Activated CD4-positive, alpha-beta T cell treated with anti-CD3 and anti-CD28 coated beads, Interleukin-2, amount 10 ng/mL, durations not matched to agents 7 days and 5 days (primary cell): Measurements from ENCODE around the gene CNTN4. TPM values are rescaled to one million over a fixed set of nuclear protein-coding genes. Genes with fewer than 3 reads are reported as not detected.

ENCODE experiments used
- CTCF ChIA-PET: fragments of 350-600 bp; sonication (Branson Sonifier 250); formaldehyde crosslinking; loops from one replicate; lab custom pipeline; 2021; ENCODE audit warnings: antibody characterized with exemption; lab: Charles Lee
- POLR2A ChIA-PET: fragments of 350-600 bp; sonication (Branson Sonifier 250); formaldehyde crosslinking; loops from one replicate; lab custom pipeline; 2021; ENCODE audit warnings: antibody characterized with exemption; lab: Charles Lee
- DNase-seq: peaks from one replicate; pipeline ENCODE4 v3.0.0-alpha.2; 2020
- H3K27ac Mint-ChIP-seq: one replicate; pipeline ENCODE4 v1.8.0; 2021; ENCODE audit warnings: mild to moderate bottlenecking, moderate library complexity, mixed read lengths
- H3K27me3 Mint-ChIP-seq: one replicate; pipeline ENCODE4 v1.8.0; 2021; ENCODE audit warnings: mixed read lengths
- H3K36me3 Mint-ChIP-seq: one replicate; pipeline ENCODE4 v1.8.0; 2021; ENCODE audit warnings: low read depth, mixed read lengths
- H3K4me1 Mint-ChIP-seq: one replicate; pipeline ENCODE4 v1.8.0; 2021; ENCODE audit warnings: mixed read lengths
- H3K4me3 Mint-ChIP-seq: one replicate; pipeline ENCODE4 v1.8.0; 2021; ENCODE audit warnings: mild to moderate bottlenecking, moderate library complexity, mixed read lengths
- H3K9me3 Mint-ChIP-seq: one replicate; pipeline ENCODE4 v1.8.0; 2021; ENCODE audit warnings: mixed read lengths
- total RNA-seq, 2 experiments: library from RNA; stranded (reverse); gene quantifications; one replicate each; pipeline ENCODE4 v1.2.3, GENCODE V29; 2021

The CNTN4 gene
- total RNA-seq, 2 experiments from 2014 or later: not detected

- no peak overlapping the region for H3K27ac Mint-ChIP-seq
- H3K36me3 Mint-ChIP-seq: no peaks in the 10 kb centered on the region
- no peak overlapping the region for H3K4me3 Mint-ChIP-seq
- no peaks in the 10 kb centered on the region for H3K4me1 Mint-ChIP-seq
- no peak for DNase-seq
- POLR2A ChIA-PET: no interaction called here
- H3K9me3 Mint-ChIP-seq: no peaks in the 10 kb centered on the region
- H3K27me3 Mint-ChIP-seq: no peaks in the 10 kb centered on the region
- CTCF ChIA-PET: no interaction called here
Observed at GRCh38 chr3:2628117-2628516, 529.5 kb downstream of the CNTN4 start.

DNA sequence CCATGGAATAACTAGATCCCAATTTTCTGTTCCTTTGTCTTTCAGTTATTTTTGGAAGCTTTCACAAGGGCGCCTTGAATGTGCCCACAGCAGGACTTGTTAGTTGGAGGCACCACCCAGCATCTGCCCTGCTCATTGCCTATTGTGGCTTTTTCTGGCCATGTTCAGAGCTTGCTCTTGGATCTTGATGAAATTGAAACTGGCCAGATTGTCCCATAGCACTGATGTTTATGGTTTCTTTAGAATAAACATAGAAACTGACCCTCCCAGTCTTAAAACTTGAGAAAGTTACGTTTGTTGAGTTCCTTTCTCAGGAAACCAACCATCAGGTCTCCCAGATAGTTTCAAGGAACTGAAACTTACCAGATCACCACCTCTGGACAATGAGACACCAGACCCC, 536.8 kb downstream of the CNTN4 start:
- ChIA-PET CTCF (no interaction called here), POLR2A (no interaction called here)
- Mint-ChIP-seq H3K27ac (no peak overlapping the region), H3K9me3 (no peaks in the 10 kb centered on the region), H3K36me3 (no peaks in the 10 kb centered on the region), H3K4me1 (no peaks in the 10 kb centered on the region), H3K4me3 (no peak overlapping the region), H3K27me3 (no peaks in the 10 kb centered on the region)
- no peak for DNase-seq

DNA sequence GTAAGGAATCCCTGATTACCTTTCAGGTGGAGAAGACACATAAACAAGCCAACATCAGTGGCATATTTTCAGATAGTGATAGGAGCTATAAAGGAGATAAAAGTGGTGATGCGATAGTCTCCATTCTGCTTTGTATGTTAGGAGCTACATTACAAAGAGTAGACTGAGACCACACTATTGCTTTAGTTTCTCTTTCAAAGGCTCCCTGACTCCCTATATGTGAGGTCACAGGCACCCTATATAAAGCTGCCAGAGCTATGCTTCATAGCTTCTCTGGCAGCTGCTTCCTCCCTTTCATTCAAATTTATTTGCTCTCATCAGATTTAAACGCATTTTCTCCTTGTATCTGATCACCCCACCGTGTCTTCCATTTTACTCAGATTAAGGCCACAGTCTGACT, 544.9 kb downstream of the CNTN4 start:
- Mint-ChIP-seq H3K4me3 (no peak overlapping the region), H3K36me3 (no peaks in the 10 kb centered on the region), H3K4me1 (no peaks in the 10 kb centered on the region), H3K27me3 (no peaks in the 10 kb centered on the region), H3K9me3 (no peaks in the 10 kb centered on the region), H3K27ac (no peak overlapping the region)
- ChIA-PET CTCF (no interaction called here), POLR2A (no interaction called here)
- no peak for DNase-seq

DNA sequence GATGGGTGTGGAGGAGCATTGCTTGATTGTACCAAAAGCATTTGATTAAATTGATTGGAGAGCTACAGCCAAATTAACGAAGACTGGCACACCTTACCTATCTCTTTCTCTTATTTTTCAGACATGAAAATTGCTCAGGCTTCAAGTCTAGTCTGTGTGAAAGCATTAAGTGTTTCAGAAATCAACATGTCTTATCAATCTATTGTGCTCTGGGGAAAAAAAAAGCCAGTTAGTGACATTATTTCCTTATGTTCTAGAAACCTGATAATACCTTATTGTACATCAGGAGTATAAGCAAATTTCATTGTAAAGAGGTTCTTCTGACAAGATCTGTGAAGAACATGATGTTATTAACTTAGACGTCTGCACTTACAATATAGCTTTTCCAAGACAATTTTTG, 546.3 kb downstream of the CNTN4 start:
- H3K4me3 Mint-ChIP-seq: no peak overlapping the region
- no peaks in the 10 kb centered on the region for H3K27me3 Mint-ChIP-seq
- H3K4me1 Mint-ChIP-seq: no peaks in the 10 kb centered on the region
- ChIA-PET POLR2A (interaction anchor here (0.5 kb wide), 1 partner anchor 215 kb away, joined by 3 read pairs; no protein-coding TSS in a partner anchor), CTCF (no interaction called here)
- no peak overlapping the region for H3K27ac Mint-ChIP-seq
- H3K36me3 Mint-ChIP-seq: no peaks in the 10 kb centered on the region
- DNase-seq: no peak
- peaks cover 3% of the 10 kb centered on the region for H3K9me3 Mint-ChIP-seq

DNA sequence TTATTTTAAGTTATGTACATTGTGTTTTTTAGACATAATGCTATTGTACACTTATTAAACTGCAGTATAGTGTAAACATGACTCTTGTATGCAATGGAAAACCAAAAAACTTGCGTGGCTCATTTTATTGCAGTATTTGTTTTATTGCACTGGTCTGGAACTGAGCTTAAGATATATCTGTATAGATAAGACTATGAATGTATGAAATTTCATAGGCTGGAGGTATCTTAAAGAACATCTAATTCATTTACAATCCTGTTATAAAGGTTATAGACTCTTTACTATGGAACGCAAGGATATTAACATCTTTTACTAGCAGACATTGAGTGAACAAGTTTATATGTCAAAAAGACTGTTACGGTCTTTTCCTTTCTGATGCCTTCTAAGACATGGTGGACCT, 552.1 kb downstream of the CNTN4 start:
- ChIA-PET CTCF (interaction anchor here (0.6 kb wide), 1 partner anchor 537 kb away, joined by 3 read pairs; no protein-coding TSS in a partner anchor), POLR2A (no interaction called here)
- peaks cover 3% of the 10 kb centered on the region for H3K9me3 Mint-ChIP-seq
- H3K4me3 Mint-ChIP-seq: no peak overlapping the region
- no peak for DNase-seq
- no peaks in the 10 kb centered on the region for H3K4me1 Mint-ChIP-seq
- no peaks in the 10 kb centered on the region for H3K36me3 Mint-ChIP-seq
- no peak overlapping the region for H3K27ac Mint-ChIP-seq
- H3K27me3 Mint-ChIP-seq: no peaks in the 10 kb centered on the region

GRCh38 chr3:2652386-2652785, 553.7 kb downstream of the CNTN4 start:
- CTCF ChIA-PET: no interaction called here
- H3K4me1 Mint-ChIP-seq: no peaks in the 10 kb centered on the region
- H3K4me3 Mint-ChIP-seq: no peak overlapping the region

GRCh38 chr3:2653706-2654105, 555.0 kb downstream of the CNTN4 start:
- H3K4me3 Mint-ChIP-seq: no peak overlapping the region
- H3K9me3 Mint-ChIP-seq: peaks cover 3% of the 10 kb centered on the region
- no peaks in the 10 kb centered on the region for H3K27me3 Mint-ChIP-seq
- DNase-seq: no peak
- CTCF ChIA-PET: no interaction called here
- H3K36me3 Mint-ChIP-seq: no peaks in the 10 kb centered on the region
- H3K27ac Mint-ChIP-seq: no peak overlapping the region
- POLR2A ChIA-PET: no interaction called here
- no peaks in the 10 kb centered on the region for H3K4me1 Mint-ChIP-seq

More at GRCh38 chr3:2652386-2652785, 553.7 kb downstream of the CNTN4 start:
- DNase-seq: no peak
- Mint-ChIP-seq H3K9me3 (peaks cover 3% of the 10 kb centered on the region), H3K27me3 (no peaks in the 10 kb centered on the region), H3K36me3 (no peaks in the 10 kb centered on the region), H3K27ac (no peak overlapping the region)
- POLR2A ChIA-PET: no interaction called here

DNA sequence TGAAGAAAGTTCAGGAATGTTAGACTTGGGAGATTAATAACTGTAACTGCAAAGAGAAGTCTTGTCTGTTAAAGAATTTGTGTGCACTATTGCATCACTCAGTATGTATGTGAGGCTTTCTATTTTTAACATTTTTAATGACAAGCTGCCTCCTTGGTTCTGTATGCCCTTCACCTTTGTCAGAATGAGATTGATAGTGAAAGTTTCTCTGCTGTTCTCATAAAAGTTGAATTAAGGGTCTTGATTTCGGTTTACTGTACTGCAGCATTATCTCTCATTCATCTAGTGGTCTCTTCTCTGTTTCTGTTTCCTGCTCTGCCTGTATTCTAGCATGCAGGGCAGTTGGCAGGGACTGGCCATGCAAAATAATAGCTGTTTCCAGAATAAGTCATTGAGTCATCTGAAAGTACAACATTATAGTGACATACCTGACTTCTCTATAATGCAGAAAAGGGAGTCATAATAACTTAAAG, 556.6 kb downstream of the CNTN4 start:
- H3K36me3 Mint-ChIP-seq: no peaks in the 10 kb centered on the region
- H3K4me3 Mint-ChIP-seq: no peak overlapping the region
- ChIA-PET CTCF (no interaction called here), POLR2A (no interaction called here)
- no peaks in the 10 kb centered on the region for H3K4me1 Mint-ChIP-seq
- no peaks in the 10 kb centered on the region for H3K27me3 Mint-ChIP-seq
- DNase-seq: no peak
- no peak overlapping the region for H3K27ac Mint-ChIP-seq
- H3K9me3 Mint-ChIP-seq: no peaks in the 10 kb centered on the region

- POLR2A ChIA-PET: no interaction called here
- CTCF ChIA-PET: no interaction called here
- Mint-ChIP-seq H3K9me3 (no peaks in the 10 kb centered on the region), H3K27ac (no peak overlapping the region), H3K27me3 (no peaks in the 10 kb centered on the region), H3K4me3 (no peak overlapping the region), H3K36me3 (no peaks in the 10 kb centered on the region), H3K4me1 (no peaks in the 10 kb centered on the region)
- DNase-seq: no peak
Observed at GRCh38 chr3:2656806-2657777, 558.4 kb downstream of the CNTN4 start.

DNA sequence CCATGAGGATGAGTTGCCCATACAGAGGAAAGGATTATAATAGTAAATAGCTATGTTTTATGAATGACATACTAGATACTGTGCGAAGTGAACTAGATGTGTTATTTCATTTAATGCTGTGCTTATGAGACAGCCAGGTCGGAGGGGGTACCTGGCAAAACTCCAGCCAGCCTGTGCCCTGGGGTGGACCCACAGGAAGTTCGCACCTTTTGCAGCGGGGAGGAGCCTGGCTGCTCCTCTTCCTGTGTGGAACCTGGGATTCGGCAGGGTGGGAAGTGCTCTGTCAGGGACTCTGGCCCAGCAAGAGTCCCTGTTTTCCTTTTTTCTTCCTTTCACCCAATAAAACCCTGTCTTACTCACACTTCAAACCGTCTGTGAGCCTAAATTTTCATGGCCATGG, 559.3 kb downstream of the CNTN4 start:
- Mint-ChIP-seq H3K9me3 (no peaks in the 10 kb centered on the region), H3K4me3 (no peak overlapping the region), H3K27ac (no peak overlapping the region), H3K27me3 (no peaks in the 10 kb centered on the region), H3K36me3 (no peaks in the 10 kb centered on the region), H3K4me1 (no peaks in the 10 kb centered on the region)
- POLR2A ChIA-PET: no interaction called here
- no peak for DNase-seq
- CTCF ChIA-PET: no interaction called here

- no peak overlapping the region for H3K27ac Mint-ChIP-seq
- POLR2A ChIA-PET: no interaction called here
- H3K4me1 Mint-ChIP-seq: no peaks in the 10 kb centered on the region
- no peaks in the 10 kb centered on the region for H3K9me3 Mint-ChIP-seq
- no peak overlapping the region for H3K4me3 Mint-ChIP-seq
- DNase-seq: no peak
- H3K27me3 Mint-ChIP-seq: no peaks in the 10 kb centered on the region
- CTCF ChIA-PET: no interaction called here
- no peaks in the 10 kb centered on the region for H3K36me3 Mint-ChIP-seq
Observed at GRCh38 chr3:2659896-2660295, 561.2 kb downstream of the CNTN4 start.

GRCh38 chr3:2661078-2661477, 562.4 kb downstream of the CNTN4 start:
- Mint-ChIP-seq H3K9me3 (peaks cover 2% of the 10 kb centered on the region), H3K27me3 (no peaks in the 10 kb centered on the region), H3K4me1 (no peaks in the 10 kb centered on the region), H3K36me3 (no peaks in the 10 kb centered on the region), H3K27ac (no peak overlapping the region), H3K4me3 (no peak overlapping the region)
- DNase-seq: no peak
- ChIA-PET POLR2A (no interaction called here), CTCF (interaction anchor here (0.5 kb wide), 1 partner anchor 1032 kb away, joined by 4 read pairs; no protein-coding TSS in a partner anchor)

GRCh38 chr3:2677501-2677900, 578.8 kb downstream of the CNTN4 start:
- ChIA-PET CTCF (no interaction called here), POLR2A (no interaction called here)
- no peak for DNase-seq
- H3K9me3 Mint-ChIP-seq: no peaks in the 10 kb centered on the region
- H3K27ac Mint-ChIP-seq: no peak overlapping the region
- no peak overlapping the region for H3K4me3 Mint-ChIP-seq
- no peaks in the 10 kb centered on the region for H3K36me3 Mint-ChIP-seq
- H3K27me3 Mint-ChIP-seq: no peaks in the 10 kb centered on the region
- H3K4me1 Mint-ChIP-seq: no peaks in the 10 kb centered on the region
